T-helper 17 cell (primary cell): ENCODE results near the gene MMP27. TPM values are rescaled to one million over a fixed set of nuclear protein-coding genes. Genes with fewer than 3 reads are reported as not detected.

Experiments used
- ATAC-seq: fragments of 150-1000 bp; cut with Tn5 transposase; 2 replicates; pipeline ENCODE4 v1.10.0; 2021; ENCODE audit warnings: mild to moderate bottlenecking, moderate library complexity
- DNase-seq, 3 donors: peaks; one replicate each; pipeline versions ENCODE4 v3.0.0 to v3.0.0-alpha.2; 2020 to 2021
- H3K9me3 ChIP-seq: one replicate; pipeline ENCODE4 v1.7.0; 2013; ENCODE audit warnings: low read length, mild to moderate bottlenecking; ENCODE audit not compliant: control insufficient read depth, poor library complexity, severe bottlenecking
- H3K27ac Mint-ChIP-seq: one replicate; pipeline ENCODE4 v1.8.0; 2022; ENCODE audit warnings: mild to moderate bottlenecking, moderate library complexity, mixed read lengths
- H3K27me3 Mint-ChIP-seq: one replicate; pipeline ENCODE4 v1.8.0; 2022; ENCODE audit warnings: mixed read lengths
- H3K36me3 Mint-ChIP-seq: one replicate; pipeline ENCODE4 v1.8.0; 2022; ENCODE audit warnings: low read depth, mixed read lengths
- H3K4me1 Mint-ChIP-seq: one replicate; pipeline ENCODE4 v1.8.0; 2022; ENCODE audit warnings: mild to moderate bottlenecking, mixed read lengths
- H3K4me3 Mint-ChIP-seq: one replicate; pipeline ENCODE4 v1.8.0; 2022; ENCODE audit warnings: mild to moderate bottlenecking, moderate library complexity, mixed read lengths
- total RNA-seq, 4 donors: library from RNA in 2 of 4; stranded (reverse) in 2 of 4; gene quantifications; one replicate each; pipeline ENCODE4 v1.2.3 and lab custom pipeline; 2022 to 2026

Gene MMP27
- total RNA-seq, 2 donors from 2014 or later, result not detected

DNA sequence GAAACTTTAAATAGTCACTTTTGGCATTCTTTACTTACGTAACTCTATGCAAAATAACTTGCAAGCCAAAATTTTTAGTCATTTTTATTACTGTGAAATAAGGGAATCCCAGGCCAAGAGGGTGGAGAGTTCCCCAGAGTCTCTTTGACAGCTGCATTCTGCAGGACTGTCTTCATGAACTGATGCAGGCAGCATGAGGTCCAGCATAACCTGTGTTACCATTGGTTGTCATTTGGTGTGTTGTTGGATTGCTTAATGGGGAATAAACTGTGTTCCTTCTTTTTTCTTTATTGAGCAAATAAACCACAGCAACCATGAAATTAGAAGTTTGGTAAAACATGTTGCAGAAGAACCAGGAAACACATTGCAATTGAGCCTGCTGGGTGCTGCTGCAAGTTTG lies 24.6 kb downstream of the MMP27 start:
- no peaks in the 10 kb centered on the region for H3K4me1 Mint-ChIP-seq
- H3K36me3 Mint-ChIP-seq, result peaks cover 2% of the 10 kb centered on the region
- no peak for ATAC-seq
- no peak overlapping the region for H3K27ac Mint-ChIP-seq
- H3K4me3 Mint-ChIP-seq, result no peak overlapping the region
- H3K9me3 ChIP-seq, result no peaks in the 10 kb centered on the region
- H3K27me3 Mint-ChIP-seq, result peaks cover 55% of the 10 kb centered on the region
- no peak for DNase-seq

DNA sequence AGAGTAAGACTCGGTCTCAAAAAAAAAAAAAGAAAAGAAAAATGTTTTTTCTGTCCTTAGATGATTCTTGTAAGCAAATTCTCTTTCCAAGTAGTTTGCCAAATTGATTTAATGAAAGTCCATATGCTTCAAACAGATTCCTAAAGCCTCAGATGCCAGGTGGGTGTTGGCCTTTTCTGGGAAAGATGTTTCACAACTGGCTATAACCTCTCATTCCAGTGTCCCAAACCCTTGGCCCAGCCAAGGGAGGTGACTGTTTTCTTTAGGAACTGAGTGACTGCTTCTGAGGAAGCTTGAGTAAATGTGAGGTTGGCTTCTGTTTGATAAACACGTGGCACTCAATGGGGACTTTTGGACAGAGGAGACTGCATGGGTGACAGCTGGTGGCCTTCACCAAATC lies 27.5 kb downstream of the MMP27 start:
- no peak overlapping the region for H3K4me3 Mint-ChIP-seq

DNA sequence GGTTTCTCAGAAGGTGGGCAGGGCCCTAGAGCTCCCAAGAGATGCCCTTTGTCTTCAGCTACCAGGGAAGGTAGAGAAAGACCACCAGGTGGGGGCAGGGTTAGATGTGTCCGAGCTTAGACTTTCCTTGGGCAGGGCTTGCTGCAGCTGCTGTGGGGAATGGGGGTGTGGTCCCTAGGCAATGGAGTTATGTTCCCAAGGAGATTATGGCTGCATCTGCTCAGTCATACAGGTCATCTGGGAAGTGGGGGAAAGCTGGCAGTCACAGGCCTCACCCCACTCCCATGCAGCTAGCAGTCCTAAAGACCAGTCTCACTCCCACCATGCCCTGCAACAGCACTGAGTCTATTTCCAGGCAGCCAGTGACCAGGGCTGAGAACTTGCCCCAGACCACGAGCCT lies 29.5 kb downstream of the MMP27 start:
- H3K27ac Mint-ChIP-seq, result no peak overlapping the region

More for the DNA sequence above, 27.5 kb downstream of the MMP27 start:
- Mint-ChIP-seq H3K27me3 (peaks cover 47% of the 10 kb centered on the region), H3K27ac (no peak overlapping the region), H3K4me1 (no peaks in the 10 kb centered on the region), H3K36me3 (peaks cover 6% of the 10 kb centered on the region)
- ATAC-seq (no peak), DNase-seq (no peak)
- H3K9me3 ChIP-seq, result no peaks in the 10 kb centered on the region

DNA sequence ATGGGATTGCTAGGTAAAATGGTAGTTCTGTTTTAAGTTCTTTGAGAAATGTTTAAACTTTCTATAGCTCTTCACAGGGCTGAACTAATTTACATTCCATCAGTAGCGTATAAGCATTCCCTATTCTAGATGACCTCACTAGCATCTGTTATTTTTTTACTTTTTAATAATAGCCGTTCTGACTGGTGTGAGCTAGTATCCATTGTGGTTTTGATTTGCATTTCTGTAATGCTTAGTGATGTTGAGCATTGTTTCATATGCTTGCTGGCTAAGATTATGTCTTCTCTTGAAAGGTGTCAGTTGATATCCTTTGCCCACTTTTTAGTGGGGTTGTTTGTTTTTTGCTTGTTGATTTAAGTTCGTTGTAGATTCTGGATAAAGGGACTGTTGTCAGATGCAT lies 35.9 kb downstream of the MMP27 start:
- no peaks in the 10 kb centered on the region for H3K4me1 Mint-ChIP-seq

More for the DNA sequence above, 29.5 kb downstream of the MMP27 start:
- no peak for ATAC-seq
- DNase-seq, result no peak
- Mint-ChIP-seq H3K4me3 (no peak overlapping the region), H3K4me1 (no peaks in the 10 kb centered on the region), H3K27me3 (peaks cover 43% of the 10 kb centered on the region), H3K36me3 (peaks cover 6% of the 10 kb centered on the region)
- no peaks in the 10 kb centered on the region for H3K9me3 ChIP-seq

DNA sequence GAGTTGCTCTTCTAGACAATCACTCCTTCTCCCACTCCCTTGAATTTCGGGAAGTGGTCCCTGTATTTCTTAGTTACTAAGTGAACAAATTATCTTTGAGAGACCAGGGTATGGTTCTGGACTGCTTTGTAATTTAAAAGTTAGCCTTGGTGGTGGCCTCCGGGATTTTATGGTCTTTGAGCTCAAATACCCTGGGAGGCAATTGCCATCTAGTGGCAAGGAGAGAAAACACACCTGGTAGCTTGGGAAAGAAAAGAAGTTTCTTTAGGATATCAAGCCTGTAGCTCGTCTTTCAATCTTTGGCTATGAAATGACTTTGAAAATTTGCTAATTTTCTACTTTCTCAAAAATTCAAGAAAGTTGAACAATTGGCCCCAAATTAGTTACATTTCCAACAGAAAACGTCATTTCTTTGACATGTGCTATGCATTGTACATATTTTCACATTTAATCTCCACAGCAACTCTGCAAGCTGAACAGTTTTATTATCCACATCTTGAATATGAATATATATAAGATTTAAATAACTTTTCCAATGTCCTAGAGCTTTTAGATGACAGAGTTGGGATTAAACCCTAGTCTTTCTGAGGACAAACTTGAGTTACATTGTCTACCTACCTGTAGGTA lies 39.1 kb downstream of the MMP27 start:
- H3K36me3 Mint-ChIP-seq, result peaks cover 3% of the 10 kb centered on the region
- ATAC-seq, result peak; percentile 51

More for the DNA sequence above, 35.9 kb downstream of the MMP27 start:
- ATAC-seq (no peak), DNase-seq (no peak)
- H3K36me3 Mint-ChIP-seq, result peaks cover 5% of the 10 kb centered on the region
- H3K9me3 ChIP-seq, result no peaks in the 10 kb centered on the region
- H3K4me3 Mint-ChIP-seq, result no peak overlapping the region
- H3K27me3 Mint-ChIP-seq, result peaks cover 16% of the 10 kb centered on the region
- H3K27ac Mint-ChIP-seq, result no peak overlapping the region

DNA sequence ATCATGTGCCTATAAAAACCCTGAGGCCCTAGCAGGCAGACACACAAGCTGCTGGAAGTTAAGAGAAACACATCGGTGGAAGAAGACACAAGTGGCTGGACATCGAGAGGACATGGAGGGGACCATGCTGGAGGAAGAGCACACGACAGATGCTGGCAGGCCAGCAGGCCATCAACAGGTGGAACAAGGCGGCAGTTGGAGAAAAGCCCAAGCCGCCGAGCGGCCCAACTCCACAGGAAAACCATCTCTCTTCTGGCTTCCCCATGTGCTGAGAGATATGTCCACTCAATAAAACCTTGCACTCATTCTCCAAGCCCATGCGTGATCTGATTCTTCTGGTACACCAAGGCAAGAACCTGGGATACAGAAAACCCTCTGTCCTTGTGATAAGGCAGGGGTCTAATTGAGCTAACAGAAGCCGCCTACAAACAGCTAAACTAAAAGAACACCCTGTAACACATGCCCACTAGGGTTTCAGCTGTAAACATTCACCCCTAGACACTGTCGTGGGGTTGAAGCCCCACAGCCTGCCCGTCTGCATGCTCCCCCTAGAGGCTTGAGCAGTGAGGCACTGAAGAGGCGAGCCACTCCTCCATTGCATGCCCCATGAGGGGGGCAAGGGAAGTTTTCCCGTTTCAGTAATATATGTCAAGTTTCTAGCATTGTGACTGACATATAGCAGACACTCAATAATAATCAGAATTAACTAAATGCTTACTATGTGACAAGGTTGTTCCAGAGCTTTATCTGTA lies 41.4 kb downstream of the MMP27 start:
- peaks cover 3% of the 10 kb centered on the region for H3K36me3 Mint-ChIP-seq
- H3K4me1 Mint-ChIP-seq, result no peaks in the 10 kb centered on the region
- H3K27ac Mint-ChIP-seq, result no peak overlapping the region
- H3K27me3 Mint-ChIP-seq, result peaks cover 37% of the 10 kb centered on the region
- no peak overlapping the region for H3K4me3 Mint-ChIP-seq
- H3K9me3 ChIP-seq, result no peaks in the 10 kb centered on the region
- ATAC-seq (peak; percentile 52), DNase-seq (no peak)

More for the DNA sequence above, 39.1 kb downstream of the MMP27 start:
- Mint-ChIP-seq H3K27ac (no peak overlapping the region), H3K4me3 (no peak overlapping the region), H3K27me3 (peaks cover 27% of the 10 kb centered on the region), H3K4me1 (no peaks in the 10 kb centered on the region)
- no peaks in the 10 kb centered on the region for H3K9me3 ChIP-seq
- DNase-seq, result no peak

DNA sequence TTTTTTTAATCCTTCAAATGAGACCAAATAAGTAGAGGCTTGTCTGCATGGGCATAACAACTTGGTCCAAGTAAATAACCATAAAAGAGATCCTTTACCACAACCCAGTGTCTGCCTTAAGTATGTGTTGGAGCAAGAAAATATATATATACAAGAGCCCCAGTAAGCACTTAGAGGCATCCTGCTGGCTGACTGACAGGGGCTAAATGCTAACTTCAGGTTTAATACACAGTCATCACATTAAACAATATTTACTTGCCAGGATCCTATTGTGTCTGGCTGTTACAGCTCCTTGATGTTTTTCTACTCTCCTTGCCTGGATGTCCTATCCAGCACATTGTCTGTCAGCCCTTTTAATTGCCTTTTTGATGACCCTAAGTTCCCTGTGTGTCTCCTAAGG lies 43.0 kb downstream of the MMP27 start:
- peaks cover 3% of the 10 kb centered on the region for H3K36me3 Mint-ChIP-seq
- H3K4me1 Mint-ChIP-seq, result no peaks in the 10 kb centered on the region
- H3K27ac Mint-ChIP-seq, result no peak overlapping the region
- DNase-seq (no peak), ATAC-seq (no peak)
- H3K4me3 Mint-ChIP-seq, result no peak overlapping the region
- peaks cover 45% of the 10 kb centered on the region for H3K27me3 Mint-ChIP-seq
- H3K9me3 ChIP-seq, result no peaks in the 10 kb centered on the region

DNA sequence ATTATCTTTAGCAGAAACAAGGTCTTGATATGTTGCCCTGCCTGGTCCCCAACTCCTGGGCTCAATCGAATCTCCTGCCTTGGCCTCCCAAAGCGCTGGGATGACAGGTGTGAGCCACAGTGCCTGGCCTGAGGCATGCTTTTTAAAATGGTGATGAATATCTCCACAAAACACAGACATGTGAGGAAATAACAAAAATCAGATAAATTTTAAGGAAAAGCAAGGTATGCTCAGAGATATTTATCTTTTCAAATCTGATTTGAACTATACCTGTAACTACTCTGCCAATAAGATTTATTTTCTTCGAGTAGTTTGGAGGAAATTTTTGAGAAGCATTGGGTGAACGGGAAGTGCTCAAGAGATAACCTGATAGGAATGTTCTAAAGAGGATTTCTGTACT lies 44.5 kb downstream of the MMP27 start:
- no peak overlapping the region for H3K27ac Mint-ChIP-seq
- no peaks in the 10 kb centered on the region for H3K9me3 ChIP-seq
- no peak overlapping the region for H3K4me3 Mint-ChIP-seq
- peaks cover 49% of the 10 kb centered on the region for H3K27me3 Mint-ChIP-seq
- peaks cover 3% of the 10 kb centered on the region for H3K36me3 Mint-ChIP-seq
- no peak for DNase-seq
- no peak for ATAC-seq
- H3K4me1 Mint-ChIP-seq, result peaks cover 3% of the 10 kb centered on the region

DNA sequence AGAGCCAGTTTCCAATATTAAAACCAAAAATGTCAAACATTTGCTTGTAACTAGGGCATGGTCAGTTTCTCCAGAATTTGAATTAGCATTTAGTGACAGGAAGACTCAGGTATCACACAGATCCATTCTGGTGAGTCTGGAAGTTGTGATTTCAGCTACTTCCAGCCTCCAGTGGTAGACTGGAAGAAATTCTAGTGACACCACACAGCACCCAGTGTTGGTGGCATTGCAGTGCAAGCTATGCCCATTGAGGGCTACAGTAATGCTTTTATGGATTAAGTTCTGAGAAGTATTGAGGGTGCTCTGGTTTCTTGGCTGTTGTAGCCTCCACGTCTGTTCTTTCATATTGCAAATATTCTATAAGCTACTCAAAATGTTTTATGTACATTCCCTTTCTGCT lies 49.0 kb downstream of the MMP27 start:
- Mint-ChIP-seq H3K4me1 (peaks cover 3% of the 10 kb centered on the region), H3K27ac (no peak overlapping the region), H3K4me3 (no peak overlapping the region), H3K36me3 (no peaks in the 10 kb centered on the region), H3K27me3 (peaks cover 41% of the 10 kb centered on the region)
- no peaks in the 10 kb centered on the region for H3K9me3 ChIP-seq
- DNase-seq (no peak), ATAC-seq (no peak)

DNA sequence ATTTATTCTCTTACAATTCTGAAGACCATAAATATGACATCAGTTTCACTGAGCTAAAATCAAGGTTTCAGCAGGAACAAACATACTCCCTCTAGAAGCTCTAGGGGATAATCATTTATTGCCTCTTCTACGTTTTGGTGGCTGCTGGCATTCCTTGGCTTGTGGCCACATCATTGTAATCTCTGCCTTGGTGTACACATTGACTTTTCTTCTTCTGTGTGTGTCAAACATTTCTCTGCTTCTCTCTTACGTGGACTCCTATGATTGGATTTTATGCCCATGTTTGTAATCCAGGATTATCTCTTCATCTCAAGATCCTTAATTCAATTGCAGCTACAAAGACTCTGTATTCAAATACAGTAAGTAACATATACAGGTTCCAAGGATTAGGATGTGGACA lies 50.0 kb downstream of the MMP27 start:
- Mint-ChIP-seq H3K36me3 (no peaks in the 10 kb centered on the region), H3K27ac (no peak overlapping the region), H3K4me3 (no peak overlapping the region), H3K4me1 (peaks cover 3% of the 10 kb centered on the region), H3K27me3 (peaks cover 41% of the 10 kb centered on the region)
- DNase-seq (no peak), ATAC-seq (no peak)
- H3K9me3 ChIP-seq, result no peaks in the 10 kb centered on the region

DNA sequence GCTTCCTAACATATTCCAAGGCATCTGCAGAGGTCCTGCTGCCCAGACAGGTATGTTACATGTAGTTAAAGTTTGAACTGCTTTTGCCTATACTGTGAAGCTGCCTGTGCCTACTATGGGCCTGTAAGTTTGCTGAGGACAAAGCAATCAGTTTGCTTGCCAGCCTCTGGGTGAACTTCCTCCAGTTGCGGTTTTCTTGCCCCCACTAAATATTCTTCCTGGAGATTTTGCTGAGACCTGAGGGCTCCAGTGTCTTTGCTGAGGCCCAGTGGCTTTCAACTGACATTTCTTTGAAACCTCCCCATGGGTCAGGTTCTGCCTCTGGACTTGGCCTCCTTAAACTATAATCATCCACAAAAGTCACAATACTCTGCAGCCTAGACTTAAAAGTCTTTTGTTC lies 50.8 kb downstream of the MMP27 start:
- no peak overlapping the region for H3K27ac Mint-ChIP-seq
- H3K4me1 Mint-ChIP-seq, result peaks cover 3% of the 10 kb centered on the region
- H3K27me3 Mint-ChIP-seq, result peaks cover 45% of the 10 kb centered on the region
- H3K9me3 ChIP-seq, result no peaks in the 10 kb centered on the region
- no peaks in the 10 kb centered on the region for H3K36me3 Mint-ChIP-seq
- DNase-seq, result no peak
- no peak overlapping the region for H3K4me3 Mint-ChIP-seq
- ATAC-seq, result no peak

DNA sequence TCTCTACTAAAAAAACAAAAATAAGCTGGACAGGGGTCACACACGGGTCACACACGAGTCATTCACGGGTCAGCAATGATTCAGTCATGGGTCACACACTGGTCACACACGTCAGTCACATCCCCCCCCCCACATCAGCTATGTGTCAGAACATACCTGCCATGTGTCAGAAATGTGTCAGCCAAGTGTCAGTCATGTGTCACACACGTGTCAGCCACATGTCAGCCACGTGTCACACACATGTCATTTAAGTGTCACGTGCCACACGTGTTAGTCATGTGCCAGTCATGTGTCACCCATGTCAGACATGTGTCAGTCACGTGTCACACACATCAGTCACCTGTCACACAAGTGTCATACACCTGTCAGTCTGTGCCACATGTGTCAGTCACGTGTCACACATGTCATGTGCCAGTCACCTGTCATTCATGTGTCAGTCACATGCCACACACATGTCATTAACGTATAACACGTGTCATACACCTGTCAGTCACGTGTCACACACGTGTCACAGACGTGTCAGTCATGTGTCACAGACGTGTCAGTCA lies 51.8 kb downstream of the MMP27 start:
- H3K27ac Mint-ChIP-seq, result no peak overlapping the region
- no peak for ATAC-seq

DNA sequence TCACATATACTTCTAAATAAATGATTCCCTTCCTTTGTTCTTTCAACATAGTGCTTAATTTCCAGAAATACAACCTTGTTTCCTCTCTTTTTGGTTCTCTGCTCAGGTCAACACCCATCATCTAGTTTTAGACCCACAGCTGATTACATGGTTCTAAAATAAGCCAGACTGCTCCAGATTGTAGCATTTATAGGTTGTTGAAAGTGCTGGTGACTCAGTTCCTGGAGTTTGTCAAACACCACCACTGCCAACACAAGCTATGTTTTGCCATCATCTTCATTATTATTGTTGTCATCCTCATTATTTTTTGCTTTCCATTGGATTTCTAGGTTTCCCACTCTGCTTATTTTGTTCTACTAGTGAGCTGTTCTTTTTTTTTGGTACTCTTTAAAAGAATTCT lies 58.1 kb downstream of the MMP27 start:
- H3K27ac Mint-ChIP-seq, result no peak overlapping the region
- H3K9me3 ChIP-seq, result no peaks in the 10 kb centered on the region
- no peak overlapping the region for H3K4me3 Mint-ChIP-seq
- H3K4me1 Mint-ChIP-seq, result no peaks in the 10 kb centered on the region
- ATAC-seq, result no peak
- H3K36me3 Mint-ChIP-seq, result no peaks in the 10 kb centered on the region
- DNase-seq, result no peak
- H3K27me3 Mint-ChIP-seq, result peaks cover 30% of the 10 kb centered on the region

More for the DNA sequence above, 51.8 kb downstream of the MMP27 start:
- H3K4me3 Mint-ChIP-seq, result no peak overlapping the region
- no peaks in the 10 kb centered on the region for H3K36me3 Mint-ChIP-seq
- H3K4me1 Mint-ChIP-seq, result peaks cover 3% of the 10 kb centered on the region
- H3K9me3 ChIP-seq, result no peaks in the 10 kb centered on the region
- H3K27me3 Mint-ChIP-seq, result peaks cover 43% of the 10 kb centered on the region
- DNase-seq, result no peak
